ENCODE data around the gene DAB2IP. TPM values are rescaled to one million over a fixed set of nuclear protein-coding genes. Genes with fewer than 3 reads are reported as not detected.

Gene DAB2IP
- total and polyA plus RNA-seq, 2 donors from 2014 or later: 33.8 to 105 TPM

DNA sequence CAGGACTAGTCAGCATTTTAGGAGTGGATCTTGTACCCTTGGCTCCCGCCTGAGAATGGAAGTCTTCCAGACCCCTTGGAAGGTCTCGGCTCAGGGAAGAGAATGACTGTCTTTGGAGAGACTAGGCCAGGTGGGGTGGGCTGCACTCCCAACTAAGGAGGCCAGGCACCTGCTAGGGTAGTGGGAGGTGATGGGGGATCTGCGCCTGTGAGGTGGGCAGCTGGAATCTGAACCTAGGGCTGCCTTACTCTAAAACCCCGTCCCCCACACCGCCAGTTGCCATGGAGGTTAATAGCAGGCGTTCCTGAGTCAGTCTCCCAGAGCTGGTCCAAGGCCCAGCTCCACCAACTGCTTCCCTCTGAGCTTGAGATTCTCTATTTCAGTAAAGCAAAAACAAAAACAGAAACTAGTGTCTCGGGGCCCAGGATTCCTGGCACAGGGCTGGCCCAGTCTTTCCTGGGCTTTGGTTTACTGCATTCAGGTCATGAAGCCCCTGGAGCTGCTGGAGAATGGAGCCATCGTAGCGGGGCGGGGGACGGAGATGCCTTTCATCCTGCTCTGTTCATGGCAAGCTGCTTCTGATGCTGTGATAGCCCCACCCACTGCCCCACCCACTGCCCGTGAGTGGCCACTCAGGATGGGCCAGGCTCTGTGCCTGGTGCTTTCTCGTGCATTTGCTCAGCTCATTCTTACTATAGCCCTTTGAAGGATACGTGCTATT, 57.5 kb downstream of the DAB2IP start:
- H3K27ac ChIP-seq (ENCODE audit: low read depth in 2 of 2, low read length in 2 of 2): no peak overlapping the region
- H3K9me3 ChIP-seq (ENCODE audit: control insufficient read depth in 2 of 3, insufficient read depth in 1 of 3, low read length in 3 of 3): no peaks in the 10 kb centered on the region
- H3K4me3 ChIP-seq (ENCODE audit: low read length in 3 of 3): no peak overlapping the region
- no peak overlapping the region for H3K9ac ChIP-seq (ENCODE audit: low read length in 3 of 3)
- intact Hi-C loops (cut with DNase I): no loop called here
- DNase-seq (no peak), FAIRE-seq (no peak)
- peaks cover 0 to 41% (median 22%) of the 10 kb centered on the region in 3 donors for H3K4me1 ChIP-seq (ENCODE audit: control insufficient read depth in 2 of 3, insufficient read depth in 2 of 3, low read depth in 1 of 3, low read length in 3 of 3)
- no peaks in the 10 kb centered on the region for H3K36me3 ChIP-seq (ENCODE audit: control insufficient read depth in 2 of 3, insufficient read depth in 3 of 3, low read length in 3 of 3)
- TF ChIP-seq CTCF (IDR thresholded peaks at IDR 0.05; ENCODE audit: borderline replicate concordance, extremely low read depth, insufficient read depth): no peak
- no peaks in the 10 kb centered on the region for H3K27me3 ChIP-seq (ENCODE audit: control insufficient read depth, insufficient read depth, low read length)

GRCh38 chr9:121709798-121710197, 58.4 kb downstream of the DAB2IP start:
- FAIRE-seq: no peak
- Histone ChIP-seq H3K27ac (ENCODE audit: low read depth in 2 of 2, low read length in 2 of 2) (no peak overlapping the region), H3K4me1 (ENCODE audit: control insufficient read depth in 2 of 3, insufficient read depth in 2 of 3, low read depth in 1 of 3, low read length in 3 of 3) (peaks cover 0 to 41% (median 24%) of the 10 kb centered on the region in 3 donors), H3K9me3 (ENCODE audit: control insufficient read depth in 2 of 3, insufficient read depth in 1 of 3, low read length in 3 of 3) (no peaks in the 10 kb centered on the region), H3K4me3 (ENCODE audit: low read length in 3 of 3) (no peak overlapping the region), H3K27me3 (ENCODE audit: control insufficient read depth, insufficient read depth, low read length) (no peaks in the 10 kb centered on the region), H3K36me3 (ENCODE audit: control insufficient read depth in 2 of 3, insufficient read depth in 3 of 3, low read length in 3 of 3) (no peaks in the 10 kb centered on the region), H3K9ac (ENCODE audit: low read length in 3 of 3) (no peak overlapping the region)
- no peak for TF ChIP-seq CTCF (IDR thresholded peaks at IDR 0.05; ENCODE audit: borderline replicate concordance, extremely low read depth, insufficient read depth)
- DNase-seq: no peak
- intact Hi-C loops (cut with DNase I): no loop called here

DNA sequence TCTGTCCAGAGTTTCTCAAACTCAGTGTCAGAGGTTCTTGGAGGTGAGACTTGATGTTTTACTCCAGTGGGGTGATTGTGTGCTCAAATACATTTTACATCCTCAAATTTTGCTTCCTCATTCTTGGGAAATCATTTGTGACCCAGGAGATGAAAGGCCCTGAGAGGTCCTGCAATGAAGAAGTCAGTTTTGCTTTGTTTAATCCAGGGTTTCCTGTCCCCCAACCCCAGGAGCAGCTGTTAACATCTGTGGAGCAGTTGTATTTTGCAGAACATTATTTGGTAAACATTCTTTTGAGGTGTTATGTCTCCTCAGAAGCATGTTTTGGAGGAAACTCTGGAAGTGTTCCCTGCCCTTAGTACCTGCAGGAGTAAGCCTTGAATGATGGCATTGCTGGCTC, 59.8 kb downstream of the DAB2IP start:
- no peaks in the 10 kb centered on the region for H3K9me3 ChIP-seq (ENCODE audit: control insufficient read depth in 2 of 3, insufficient read depth in 1 of 3, low read length in 3 of 3)
- peaks cover 0 to 41% (median 26%) of the 10 kb centered on the region in 3 donors for H3K4me1 ChIP-seq (ENCODE audit: control insufficient read depth in 2 of 3, insufficient read depth in 2 of 3, low read depth in 1 of 3, low read length in 3 of 3)
- intact Hi-C loops (cut with DNase I): no loop called here
- H3K36me3 ChIP-seq (ENCODE audit: control insufficient read depth in 2 of 3, insufficient read depth in 3 of 3, low read length in 3 of 3): no peaks in the 10 kb centered on the region
- FAIRE-seq (no peak), DNase-seq (no peak)
- no peak overlapping the region for H3K27ac ChIP-seq (ENCODE audit: low read depth in 2 of 2, low read length in 2 of 2)
- H3K27me3 ChIP-seq (ENCODE audit: control insufficient read depth, insufficient read depth, low read length): no peaks in the 10 kb centered on the region
- no peak overlapping the region for H3K9ac ChIP-seq (ENCODE audit: low read length in 3 of 3)
- TF ChIP-seq CTCF (IDR thresholded peaks at IDR 0.05; ENCODE audit: borderline replicate concordance, extremely low read depth, insufficient read depth): no peak
- no peak overlapping the region for H3K4me3 ChIP-seq (ENCODE audit: low read length in 3 of 3)

Data from kidney (tissue), 14 donors.